Hepatocyte (in vitro differentiated cells): Measurements from ENCODE around the gene HEATR5A. TPM values are rescaled to one million over a fixed set of nuclear protein-coding genes. Genes with fewer than 3 reads are reported as not detected.
A peak's percentile ranks its signal among the peaks of the same experiment; 100 is the strongest.
"Not testable (repeated sequence)": the region's sequence is repeated elsewhere in the genome, so short reads cannot be mapped to it uniquely, and the experiment has no call there.

Experiments
- DNase-seq: peaks from one replicate; pipeline ENCODE4 v3.0.0-alpha.2; 2016; ENCODE audit warnings: low spot score
- H2AFZ ChIP-seq: fragments of 200-600 bp; sonication (generic); 2 replicates; pipeline ENCODE4 v1.6.0; 2016; ENCODE audit warnings: antibody characterized with exemption, mild to moderate bottlenecking
- H3K27ac ChIP-seq: fragments of 200-600 bp; sonication (generic); 2 replicates; pipeline ENCODE4 v1.5.1; 2016; ENCODE audit warnings: mild to moderate bottlenecking
- H3K27me3 ChIP-seq: fragments of 200-600 bp; sonication (generic); 2 replicates; pipeline ENCODE4 v1.6.1; 2016
- H3K36me3 ChIP-seq: fragments of 200-600 bp; sonication (generic); replicated peaks from 2 replicates; pipeline ENCODE4 v1.5.1; 2016; ENCODE audit warnings: low read depth; ENCODE audit not compliant: insufficient read depth
- H3K4me1 ChIP-seq: fragments of 200-600 bp; sonication (generic); 2 replicates; pipeline ENCODE4 v1.5.1; 2016; ENCODE audit warnings: mild to moderate bottlenecking, moderate library complexity; ENCODE audit not compliant: insufficient read depth
- H3K4me2 ChIP-seq: fragments of 200-600 bp; sonication (generic); 2 replicates; pipeline ENCODE4 v1.6.0; 2016
- H3K4me3 ChIP-seq: fragments of 200-600 bp; sonication (generic); 2 replicates; pipeline ENCODE4 v1.5.1; 2016; ENCODE audit warnings: mild to moderate bottlenecking
- H3K79me2 ChIP-seq: fragments of 200-600 bp; sonication (generic); 2 replicates; pipeline ENCODE4 v1.6.0; 2017; ENCODE audit warnings: mild to moderate bottlenecking
- H3K9me2 ChIP-seq: fragments of 200-600 bp; sonication (generic); replicated peaks from 2 replicates; pipeline ENCODE4 v1.6.0; 2017; ENCODE audit warnings: mild to moderate bottlenecking; ENCODE audit not compliant: insufficient read depth
- H3K9me3 ChIP-seq: fragments of 200-600 bp; sonication (generic); 2 replicates; pipeline ENCODE4 v1.5.1; 2016; ENCODE audit warnings: low read depth, mild to moderate bottlenecking
- H4K20me1 ChIP-seq: fragments of 200-600 bp; sonication (generic); 2 replicates; pipeline ENCODE4 v1.6.0; 2016; ENCODE audit warnings: mild to moderate bottlenecking; ENCODE audit not compliant: insufficient read depth, poor library complexity, severe bottlenecking
- CTCF ChIP-seq: fragments of 200-600 bp; sonication (generic); IDR thresholded peaks from 2 replicates; pipeline ENCODE4 v1.5.1; 2016; ENCODE audit warnings: antibody characterized with exemption, mild to moderate bottlenecking; ENCODE audit not compliant: poor library complexity
- EZH2 ChIP-seq: fragments of 200-600 bp; sonication (generic); IDR thresholded peaks from 2 replicates; pipeline ENCODE4 v1.6.1; 2016; ENCODE audit warnings: antibody characterized with exemption, mild to moderate bottlenecking, borderline replicate concordance
- EZH2phosphoT487 ChIP-seq: fragments of 200-600 bp; sonication (generic); IDR thresholded peaks from one replicate; pipeline ENCODE4 v1.6.1; 2018; ENCODE audit warnings: antibody characterized with exemption, mild to moderate bottlenecking, low read depth, moderate library complexity; ENCODE audit not compliant: unreplicated experiment, severe bottlenecking
- WGBS: methylation state at CpG from one replicate; pipeline ENCODE4 v1.1.6; 2016; ENCODE audit warnings: low lambda C conversion rate; ENCODE audit errors: missing lambda C conversion rate; 5-methylcytosine and 5-hydroxymethylcytosine counted together
- polyA plus RNA-seq: library from polyadenylated mRNA; unstranded; fragments of >200 nt; fragmentation: Nextera tagmentation; extraction: Ambion mirVana; gene quantifications from 2 replicates; pipeline ENCODE4 v1.2.1, GENCODE V29; 2016
- total RNA-seq: library from RNA; depleted of rRNA; stranded (reverse); fragments of >200 nt; gene quantifications from 2 replicates; pipeline ENCODE4 v1.2.3, GENCODE V29; 2014

Gene HEATR5A
- total and polyA plus RNA-seq, 2 experiments from 2014 or later: 17.9 to 25.3 TPM

- H3K36me3 ChIP-seq: no peaks in the 10 kb centered on the region
- peak overlapping the region; percentile 73 for H3K27ac ChIP-seq
- WGBS: 74% methylated on average over 2 of the region's 2 CpGs
- no peaks in the 10 kb centered on the region for H3K9me3 ChIP-seq
- H3K79me2 ChIP-seq: no peaks in the 10 kb centered on the region
- H3K9me2 ChIP-seq: no peaks in the 10 kb centered on the region
- H3K27me3 ChIP-seq: no peaks in the 10 kb centered on the region
- TF ChIP-seq EZH2: no peak
- no peak for TF ChIP-seq CTCF
- no peak for TF ChIP-seq EZH2phosphoT487
- no peak overlapping the region for H3K4me3 ChIP-seq
- H2AFZ ChIP-seq: no peak overlapping the region
- peak; percentile 75 for DNase-seq
- H3K4me2 ChIP-seq: no peak overlapping the region
- H3K4me1 ChIP-seq: no peaks in the 10 kb centered on the region
- no peaks in the 10 kb centered on the region for H4K20me1 ChIP-seq
Observed at GRCh38 chr14:31263485-31264133, 156.7 kb downstream of the HEATR5A start.

- Histone ChIP-seq H4K20me1 (no peaks in the 10 kb centered on the region), H3K36me3 (no peaks in the 10 kb centered on the region), H3K9me2 (no peaks in the 10 kb centered on the region), H3K79me2 (no peaks in the 10 kb centered on the region), H3K4me3 (no peak overlapping the region), H3K27me3 (no peaks in the 10 kb centered on the region), H3K4me1 (no peaks in the 10 kb centered on the region), H3K27ac (peak overlapping the region; percentile 39), H2AFZ (no peak overlapping the region), H3K4me2 (no peak overlapping the region), H3K9me3 (no peaks in the 10 kb centered on the region)
- peak; percentile 27 for DNase-seq
- TF ChIP-seq CTCF (no peak), EZH2phosphoT487 (no peak), EZH2 (no peak)
- WGBS: 83% methylated on average over 6 of the region's 6 CpGs
Observed at GRCh38 chr14:31261859-31262731, 158.3 kb downstream of the HEATR5A start.

- H2AFZ ChIP-seq: no peak overlapping the region
- no peak overlapping the region for H3K4me3 ChIP-seq
- H3K9me2 ChIP-seq: no peaks in the 10 kb centered on the region
- WGBS: 92% methylated on average over 3 of the region's 3 CpGs
- H4K20me1 ChIP-seq: no peaks in the 10 kb centered on the region
- H3K27ac ChIP-seq: no peak overlapping the region
- H3K79me2 ChIP-seq: no peaks in the 10 kb centered on the region
- no peaks in the 10 kb centered on the region for H3K9me3 ChIP-seq
- no peaks in the 10 kb centered on the region for H3K4me1 ChIP-seq
- no peaks in the 10 kb centered on the region for H3K36me3 ChIP-seq
- no peak overlapping the region for H3K4me2 ChIP-seq
- DNase-seq: no peak
- H3K27me3 ChIP-seq: no peaks in the 10 kb centered on the region
- TF ChIP-seq CTCF (no peak), EZH2phosphoT487 (no peak), EZH2 (no peak)
Observed at GRCh38 chr14:31261523-31261858, 158.9 kb downstream of the HEATR5A start.

GRCh38 chr14:31259040-31259435, 161.3 kb downstream of the HEATR5A start:
- not testable (repeated sequence) for H3K4me1 ChIP-seq, H3K27me3 ChIP-seq, H3K36me3 ChIP-seq, DNase-seq, H3K9me3 ChIP-seq, H3K4me3 ChIP-seq, H3K9me2 ChIP-seq, H3K79me2 ChIP-seq, H4K20me1 ChIP-seq, H3K27ac ChIP-seq, H3K4me2 ChIP-seq, H2AFZ ChIP-seq
- 97% methylated on average over 4 of the region's 4 CpGs for WGBS
